ENCODE results near the gene CDADC1. TPM values are rescaled to one million over a fixed set of nuclear protein-coding genes. Genes with fewer than 3 reads are reported as not detected.

Gene CDADC1
- total RNA-seq, 1 experiment from 2014 or later = 4.0 TPM

- H3K4me3 Mint-ChIP-seq = no peak overlapping the region
- no peak for TF ChIP-seq CBFB (CRISPR knock-in tag; IDR thresholded peaks at IDR 0.05; ENCODE audit: low read depth)
- no peaks in the 10 kb centered on the region; the same call in 1 of the 2 replicates for H3K36me3 Mint-ChIP-seq
- no peak overlapping the region for H3K27ac Mint-ChIP-seq
- DNase-seq (ENCODE audit: low spot score) (no peak), ATAC-seq (peak; percentile 5; the same call in 1 of the 2 replicates)
- POLR2A ChIA-PET = interaction anchor here (0.5 kb wide), 1 partner anchor 276 kb away, joined by 4 read pairs; no protein-coding TSS in a partner anchor
- CTCF ChIA-PET = interaction anchor here (0.6 to 1.8 kb wide), 5 partner anchors 25 to 722 kb away, joined by 3 to 22 read pairs (median 5); partner anchors contain the start of gene SPRYD7
- H3K9me3 Mint-ChIP-seq = peaks cover 8% of the 10 kb centered on the region; the same call in 1 of the 2 replicates
- peaks cover 40% of the 10 kb centered on the region for H3K27me3 Mint-ChIP-seq (ENCODE audit: low read depth)
- H3K4me1 Mint-ChIP-seq = peaks cover 39% of the 10 kb centered on the region
These were observed 33.5 kb upstream of the CDADC1 start for GRCh38 chr13:49213997-49214916.

DNA sequence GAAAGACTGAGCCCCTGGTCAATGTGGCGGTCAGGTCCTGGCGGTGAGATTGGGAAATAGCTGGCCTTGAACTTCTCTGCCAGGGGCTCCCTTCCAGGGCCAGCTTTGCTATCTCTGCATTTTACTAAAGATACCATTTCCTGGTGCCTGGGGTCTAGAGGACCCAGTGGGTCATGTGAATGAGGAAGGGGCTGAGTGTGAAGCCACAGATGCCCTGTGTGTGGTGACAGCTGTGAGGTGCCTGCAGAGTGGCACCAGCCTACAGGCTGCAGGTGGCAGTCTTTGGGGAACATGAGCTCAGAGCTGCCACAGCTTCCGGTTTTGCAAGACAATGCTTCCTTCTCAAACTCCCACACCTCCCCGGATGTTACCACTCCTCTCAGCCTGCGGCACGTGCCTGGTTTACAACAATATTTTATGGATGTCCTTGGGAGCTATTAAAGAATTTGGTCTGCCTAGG is 32.8 kb upstream of the CDADC1 start:
- ChIA-PET POLR2A (interaction anchor here (0.5 kb wide), 1 partner anchor 275 kb away, joined by 4 read pairs; no protein-coding TSS in a partner anchor), CTCF (interaction anchor here (0.6 to 1.8 kb wide), 6 partner anchors 25 to 721 kb away, joined by 3 to 22 read pairs (median 4); partner anchors contain the start of gene SPRYD7)
- Mint-ChIP-seq H3K27ac (no peak overlapping the region), H3K27me3 (ENCODE audit: low read depth) (peaks cover 47% of the 10 kb centered on the region), H3K4me1 (peaks cover 40% of the 10 kb centered on the region), H3K9me3 (peaks cover 8% of the 10 kb centered on the region; the same call in 1 of the 2 replicates), H3K4me3 (no peak overlapping the region), H3K36me3 (no peaks in the 10 kb centered on the region; the same call in 1 of the 2 replicates)
- DNase-seq (ENCODE audit: low spot score) (peak; percentile 43), ATAC-seq (peak; percentile 60)
- TF ChIP-seq EMX1 (CRISPR knock-in tag; IDR thresholded peaks at IDR 0.05) (no peak), ZNF232 (CRISPR knock-in tag; IDR thresholded peaks at IDR 0.05) (peak; percentile 46; the same call in 1 of the 2 replicates), STAT6 (CRISPR knock-in tag; conservative IDR thresholded peaks at IDR 0.05; ENCODE audit: low read depth) (no peak), RELA (CRISPR knock-in tag; IDR thresholded peaks at IDR 0.05; ENCODE audit: borderline replicate concordance) (no peak), USF2 (CRISPR knock-in tag; IDR thresholded peaks at IDR 0.05) (peak; percentile 38; the same call in 1 of the 2 replicates), SP1 (CRISPR knock-in tag; conservative IDR thresholded peaks at IDR 0.05) (0 out of 2 replicates have a peak, but pooled peaks have one; percentile 27), ZNF281 (CRISPR knock-in tag; IDR thresholded peaks at IDR 0.05) (no peak), TEAD4 (CRISPR knock-in tag; IDR thresholded peaks at IDR 0.05) (no peak), ZNF317 (CRISPR knock-in tag; IDR thresholded peaks at IDR 0.05; ENCODE audit: borderline replicate concordance, low read depth) (no peak), ETV6 (CRISPR knock-in tag; IDR thresholded peaks at IDR 0.05) (peak; percentile 70; the same call in 1 of the 2 replicates), FOXP4 (CRISPR knock-in tag; IDR thresholded peaks at IDR 0.05) (0 out of 2 replicates have a peak, but pooled peaks have one; percentile 28), USF1 (CRISPR knock-in tag; IDR thresholded peaks at IDR 0.05) (peak; percentile 42; the same call in 1 of the 2 replicates), CREB1 (CRISPR knock-in tag; IDR thresholded peaks at IDR 0.05) (no peak), KAT7 (CRISPR knock-in tag; IDR thresholded peaks at IDR 0.05; ENCODE audit: borderline replicate concordance) (no peak), FOXK1 (CRISPR knock-in tag; IDR thresholded peaks at IDR 0.05) (0 out of 2 replicates have a peak, but pooled peaks have one; percentile 20)
- TF ChIP-seq, protein P1, sequence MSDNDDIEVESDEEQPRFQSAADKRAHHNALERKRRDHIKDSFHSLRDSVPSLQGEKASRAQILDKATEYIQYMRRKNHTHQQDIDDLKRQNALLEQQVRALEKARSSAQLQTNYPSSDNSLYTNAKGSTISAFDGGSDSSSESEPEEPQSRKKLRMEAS (CRISPR knock-in tag; IDR thresholded peaks at IDR 0.05) = peak; percentile 86

Measured in WTC11 (cell line).